HG03066 (cell line): Measurements from ENCODE around the gene PSENEN.
"Not testable (repeated sequence)": the region's sequence is repeated elsewhere in the genome, so short reads cannot be mapped to it uniquely, and the experiment has no call there.

Experiments
- ATAC-seq: cut with Tn5 transposase; IDR thresholded peaks from one replicate; pipeline ENCODE4 v1.9.1; 2021; ENCODE audit warnings: low read depth; ENCODE audit not compliant: unreplicated experiment

PSENEN gene

DNA sequence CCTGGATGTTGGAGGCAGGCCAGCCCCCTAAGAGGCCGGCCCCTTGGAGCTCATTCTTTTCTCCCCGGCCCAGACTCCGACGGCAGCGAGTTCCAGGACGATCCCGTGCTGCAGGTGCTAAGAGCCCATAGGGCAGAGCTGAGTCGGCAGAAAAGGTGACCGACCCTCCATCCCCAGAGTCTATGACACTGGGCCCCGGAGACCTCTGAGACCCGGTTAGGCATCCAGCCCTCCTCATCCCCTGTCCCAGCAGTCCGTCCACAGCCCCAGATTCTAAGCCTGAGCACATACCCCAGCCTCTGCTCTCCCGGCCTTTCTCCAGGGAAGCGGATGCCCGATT, 22.6 kb downstream of the PSENEN start:
- no peak for ATAC-seq

DNA sequence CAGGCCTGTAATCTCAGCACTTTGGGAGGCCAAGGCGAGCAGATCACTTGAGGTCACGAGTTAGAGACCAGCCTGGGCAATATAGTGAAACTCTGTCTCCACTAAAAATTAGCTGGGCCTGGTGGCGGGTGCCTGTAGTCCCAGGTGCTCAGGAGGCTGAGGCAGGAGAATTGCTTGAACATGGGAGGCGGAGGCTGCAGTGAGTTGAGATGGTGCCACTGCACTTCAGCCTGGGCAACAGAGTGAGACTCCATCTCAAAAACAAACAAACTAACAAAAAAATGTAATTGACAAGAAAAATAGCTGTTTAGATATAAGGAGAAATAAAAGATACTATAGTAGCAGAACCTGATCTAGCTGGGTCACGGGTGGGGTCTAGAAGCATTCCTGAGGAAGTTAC, 26.9 kb downstream of the PSENEN start:
- not testable (repeated sequence) for ATAC-seq

GRCh38 chr19:35773020-35773806, 27.8 kb downstream of the PSENEN start:
- ATAC-seq, result no peak

DNA sequence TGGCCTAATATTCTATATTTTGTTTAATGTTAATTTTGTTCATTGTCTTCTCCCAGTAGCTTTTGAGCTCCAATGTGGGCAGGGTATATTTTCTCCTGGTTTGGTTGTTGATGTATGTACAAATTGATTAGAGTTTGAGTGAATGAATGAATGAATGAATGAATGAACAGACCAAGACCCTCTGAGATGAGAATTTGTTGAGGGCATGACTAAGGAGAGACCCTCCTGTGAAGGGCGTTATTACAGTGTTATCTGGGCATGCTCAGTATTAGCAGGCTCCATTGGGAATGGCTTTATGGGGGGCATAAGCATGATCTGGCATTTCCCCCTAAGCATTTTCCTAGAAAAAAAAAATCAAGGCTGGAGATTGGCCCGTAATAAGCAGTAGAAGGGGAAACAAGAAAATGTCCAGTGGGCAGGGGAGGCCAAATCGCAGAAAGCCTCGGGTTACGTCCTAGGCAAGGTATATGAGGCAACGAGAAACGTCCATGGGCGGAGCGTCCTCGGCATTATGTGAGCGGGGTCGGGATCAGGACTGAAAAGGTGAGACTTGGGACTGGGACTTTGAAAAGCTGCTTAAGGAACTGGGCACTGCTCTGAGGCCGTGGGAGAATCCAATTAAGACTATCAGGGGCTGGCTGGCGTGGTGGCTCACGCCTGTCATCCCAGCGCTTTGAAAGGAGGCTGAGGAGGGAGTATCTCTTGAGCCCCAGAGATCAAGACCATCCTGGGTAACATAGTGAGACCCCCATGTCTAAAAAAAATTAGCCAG, 29.0 kb downstream of the PSENEN start:
- ATAC-seq, result no peak

DNA sequence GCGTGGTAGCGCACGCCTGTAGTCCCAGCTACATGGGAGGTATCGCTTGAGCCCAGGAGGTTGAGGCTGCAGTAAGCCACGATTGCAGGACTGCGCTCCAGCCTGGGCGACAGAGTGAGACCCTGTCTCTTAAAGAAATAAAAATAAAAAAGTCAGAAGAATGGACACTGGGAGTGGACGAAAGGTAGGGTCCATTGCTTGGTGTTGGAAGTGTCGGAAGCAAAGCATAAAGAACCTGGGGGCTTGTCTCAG, 29.5 kb downstream of the PSENEN start:
- ATAC-seq, result no peak

DNA sequence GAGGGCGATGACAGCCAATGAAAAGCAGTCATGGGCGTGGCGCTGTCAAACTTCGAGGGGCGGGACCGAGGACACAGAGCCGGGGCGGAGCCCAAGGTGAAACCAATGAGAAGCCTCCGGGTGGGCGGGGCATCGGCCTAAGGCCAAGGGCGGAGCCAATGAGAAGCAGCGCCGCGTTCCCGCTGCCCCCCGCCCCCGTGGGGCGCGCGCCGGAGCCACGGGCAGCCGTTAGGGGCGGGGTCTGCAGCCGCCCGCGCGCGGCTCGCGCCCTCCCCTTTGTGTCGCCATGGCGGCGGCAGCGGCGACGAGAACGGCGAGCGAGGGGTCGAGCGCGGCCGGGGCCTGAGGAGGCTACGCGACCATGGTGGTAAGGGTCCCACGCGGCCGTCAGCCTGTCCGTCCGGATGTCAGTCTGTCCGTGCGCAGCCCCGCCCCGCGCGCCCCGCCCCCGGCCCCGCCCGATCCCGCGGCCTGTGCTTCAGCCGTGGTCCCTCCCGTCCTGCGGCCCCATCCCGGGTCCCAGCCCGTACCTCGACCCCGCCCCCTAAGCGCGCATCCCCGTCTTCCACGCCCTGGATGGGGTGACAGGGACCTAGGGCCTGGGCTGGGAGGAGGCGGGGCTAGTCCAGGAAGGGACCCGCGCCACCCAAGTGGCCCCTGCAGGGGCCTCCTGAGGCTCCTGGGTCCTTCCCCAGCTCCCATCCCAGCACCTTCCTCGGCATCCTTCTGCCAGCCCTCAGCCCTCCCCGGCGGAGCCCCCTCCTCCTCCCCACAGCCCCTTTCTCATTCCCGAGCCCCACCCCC, 30.0 kb downstream of the PSENEN start, which contains the start of gene ARHGAP33:
ARHGAP33 (plus strand) TSS at position 267 of the 804 bp plus-strand sequence; CDS start at position 362, 95 bp downstream.
- peak; percentile 95 for ATAC-seq

DNA sequence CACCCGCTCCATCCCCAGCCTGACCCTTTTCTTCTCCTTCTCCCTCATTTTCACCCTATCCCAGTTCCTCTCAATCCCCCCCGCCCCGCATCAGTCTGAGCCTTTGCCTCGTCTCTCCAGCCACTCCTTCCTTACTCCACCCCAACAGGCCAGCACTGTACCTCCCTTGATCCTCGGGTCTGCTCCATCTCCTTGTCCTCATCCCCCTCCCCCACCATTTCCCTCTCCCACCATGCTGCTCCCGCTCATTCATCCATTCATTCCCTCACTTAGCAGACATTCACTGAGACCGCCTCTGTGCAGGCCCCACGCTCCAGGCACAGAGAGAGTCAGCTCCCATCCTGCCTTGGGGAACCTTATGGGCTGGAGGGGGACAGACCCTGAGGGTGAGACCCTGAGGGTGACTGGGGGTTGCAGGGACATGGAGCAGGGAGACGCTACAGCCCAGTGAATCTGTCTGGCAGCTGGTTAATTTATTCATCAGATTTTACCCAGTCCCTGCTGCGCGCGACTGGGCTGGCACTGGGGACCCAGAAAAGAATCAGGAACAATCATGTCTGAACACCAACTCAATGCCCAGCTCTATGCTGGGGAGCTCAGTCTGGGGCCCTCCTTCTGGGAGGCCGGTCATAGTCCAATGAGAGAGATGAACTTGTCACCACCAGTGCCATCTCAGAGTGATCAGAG, 30.8 kb downstream of the PSENEN start:
- ATAC-seq, result no peak

DNA sequence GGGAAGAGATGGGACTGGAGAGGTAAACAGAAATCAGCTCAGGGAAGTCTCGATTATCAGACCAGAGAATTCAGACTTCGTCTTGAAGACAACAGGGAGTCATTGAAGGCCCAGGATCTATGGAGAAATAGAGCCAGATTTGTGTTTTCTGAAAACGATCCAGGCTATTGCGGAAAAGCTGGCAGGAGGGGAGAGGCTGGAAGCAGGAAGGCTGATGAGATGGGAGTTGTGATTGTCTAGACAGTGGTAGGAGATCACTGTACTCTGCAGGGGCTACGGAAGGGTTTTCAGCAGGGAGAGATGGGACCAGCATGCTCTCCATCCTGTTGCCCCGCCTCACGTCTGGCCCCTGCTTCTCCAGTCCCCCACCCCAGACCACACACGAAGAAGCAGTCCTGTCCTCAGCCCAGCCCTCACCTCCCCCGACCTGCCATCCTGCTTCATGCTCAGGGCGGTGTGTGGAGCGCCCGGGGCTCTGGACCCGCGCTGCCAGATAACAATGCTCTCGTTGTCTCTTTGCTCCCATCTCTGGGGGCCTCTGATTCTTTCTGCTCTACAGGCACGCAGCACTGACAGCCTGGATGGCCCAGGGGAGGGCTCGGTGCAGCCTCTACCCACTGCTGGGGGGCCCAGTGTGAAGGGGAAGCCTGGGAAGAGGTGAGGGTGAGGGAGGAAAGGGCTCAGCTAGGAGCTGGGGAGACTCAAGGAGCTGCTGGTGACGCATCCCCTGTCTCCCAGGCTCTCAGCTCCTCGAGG, 31.8 kb downstream of the PSENEN start:
- no peak for ATAC-seq

- ATAC-seq, result no peak
Measured at GRCh38 chr19:35777961-35778360, 32.5 kb downstream of the PSENEN start.

DNA sequence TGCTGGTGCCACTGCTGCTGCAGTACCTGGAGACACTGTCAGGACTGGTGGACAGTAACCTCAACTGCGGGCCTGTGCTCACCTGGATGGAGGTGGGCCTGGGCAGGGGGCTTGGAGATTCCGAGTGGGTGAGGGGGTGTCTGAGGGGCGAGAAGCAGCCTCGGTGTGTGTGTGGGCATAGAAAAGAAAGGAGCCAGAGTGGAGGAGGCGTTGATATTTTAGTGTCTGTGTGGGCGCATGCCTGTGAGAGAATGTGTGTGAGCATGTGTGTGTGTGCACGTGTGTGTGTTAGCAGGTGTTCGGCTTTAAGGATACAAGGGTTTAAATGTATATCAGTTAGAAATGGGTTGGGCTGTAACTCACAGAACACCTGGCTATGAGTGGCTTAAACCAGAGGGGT, 33.6 kb downstream of the PSENEN start:
- ATAC-seq, result no peak

DNA sequence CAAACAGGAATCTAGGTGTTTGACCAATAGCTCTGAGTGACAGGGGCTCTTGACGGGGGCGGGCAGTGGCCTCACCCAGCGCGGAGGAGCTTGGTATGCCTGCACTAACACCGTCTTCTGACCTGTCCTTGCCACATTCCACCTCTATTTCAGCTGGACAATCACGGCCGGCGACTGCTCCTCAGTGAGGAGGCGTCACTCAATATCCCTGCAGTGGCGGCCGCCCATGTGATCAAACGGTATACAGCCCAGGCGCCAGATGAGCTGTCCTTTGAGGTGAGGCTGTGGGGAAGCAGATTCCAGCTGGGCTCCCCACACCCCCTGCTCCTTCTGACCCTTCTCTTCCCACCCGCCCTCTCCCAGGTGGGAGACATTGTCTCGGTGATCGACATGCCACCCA, 34.6 kb downstream of the PSENEN start:
- ATAC-seq, result no peak

DNA sequence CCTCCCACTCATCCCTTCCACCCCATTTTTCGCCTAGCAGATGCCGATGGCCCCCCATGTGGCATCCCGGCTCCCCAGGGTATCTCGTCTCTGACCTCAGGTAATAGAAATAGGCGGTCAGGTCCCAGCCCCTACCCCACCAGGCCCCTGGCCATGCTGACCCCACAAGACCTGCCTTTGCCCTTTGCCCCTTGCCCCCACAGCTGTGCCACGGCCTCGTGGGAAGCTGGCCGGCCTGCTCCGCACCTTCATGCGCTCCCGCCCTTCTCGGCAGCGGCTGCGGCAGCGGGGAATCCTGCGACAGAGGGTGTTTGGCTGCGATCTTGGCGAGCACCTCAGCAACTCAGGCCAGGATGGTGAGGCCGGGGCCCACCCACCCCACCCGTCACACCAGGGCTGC, 35.3 kb downstream of the PSENEN start:
- no peak for ATAC-seq

- ATAC-seq, result no peak
Measured at GRCh38 chr19:35781650-35782049, 36.2 kb downstream of the PSENEN start.

GRCh38 chr19:35782589-35782988, 37.1 kb downstream of the PSENEN start:
- ATAC-seq, result no peak

- no peak for ATAC-seq
Measured at GRCh38 chr19:35783469-35784434, 38.3 kb downstream of the PSENEN start.

GRCh38 chr19:35784503-35785338, 39.3 kb downstream of the PSENEN start:
- no peak for ATAC-seq

DNA sequence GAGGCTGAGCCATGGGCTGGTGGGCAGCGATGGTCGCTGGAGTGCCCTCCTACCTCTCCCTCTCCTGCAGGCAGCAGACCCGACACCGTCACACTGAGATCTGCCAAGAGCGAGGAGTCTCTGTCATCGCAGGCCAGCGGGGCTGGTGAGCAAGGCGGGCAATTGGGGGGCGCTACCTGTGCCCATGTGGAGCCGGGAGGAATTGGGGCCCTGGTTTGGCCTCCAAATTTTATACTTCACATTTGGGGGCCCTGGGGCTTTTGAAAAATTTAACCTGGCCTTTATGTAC, 39.8 kb downstream of the PSENEN start:
- ATAC-seq, result no peak
